GM21526 (cell line): Measurements from ENCODE around the gene OR2W3.

Source experiments
- ATAC-seq: cut with Tn5 transposase; IDR thresholded peaks from one replicate; pipeline ENCODE4 v1.9.1; 2021; ENCODE audit warnings: moderate library complexity; ENCODE audit not compliant: unreplicated experiment, low FRiP score

OR2W3 gene

DNA sequence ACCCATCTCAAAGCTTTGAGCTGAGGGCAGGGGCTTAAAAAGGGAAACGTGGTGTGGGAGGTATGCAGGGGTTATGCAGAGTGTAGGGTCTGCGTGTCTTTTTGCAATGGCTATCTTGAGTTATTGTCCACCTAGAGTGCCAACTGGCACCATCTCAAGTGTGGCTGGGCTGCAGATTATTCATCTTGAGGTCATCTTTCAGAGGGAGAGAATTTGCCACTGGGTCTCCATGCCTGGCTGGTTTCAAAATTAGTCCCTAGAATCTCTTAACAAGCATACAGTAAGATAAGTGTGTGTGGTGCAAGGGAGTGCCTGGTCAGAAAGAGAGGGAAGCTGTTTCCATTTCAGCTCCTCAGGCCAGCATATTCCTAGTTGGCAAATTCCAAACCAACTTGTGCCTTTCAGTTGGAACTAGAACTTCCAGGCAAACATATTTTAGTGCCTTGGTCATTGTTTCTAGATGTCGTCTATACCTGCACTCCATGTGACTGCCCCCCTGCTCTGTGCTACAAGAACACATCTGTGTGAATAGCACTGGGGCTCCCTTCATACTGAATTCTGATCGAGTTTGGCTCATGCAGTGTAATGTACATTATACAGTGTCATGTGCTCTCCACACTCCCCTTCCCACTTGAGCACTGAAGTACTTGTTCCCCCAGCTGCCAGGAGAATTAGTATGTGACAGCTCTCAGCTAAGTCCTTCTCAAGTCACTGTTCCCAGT, 19.7 kb downstream of the OR2W3 start:
- no peak for ATAC-seq

- no peak for ATAC-seq
Measured at GRCh38 chr1:247919952-247920351, 24.6 kb downstream of the OR2W3 start, which contains the start of gene OR2T8. Gene OR2T8 (plus strand): TSS chr1:247920252. CDS start chr1:247921018, 766 bp downstream.

DNA sequence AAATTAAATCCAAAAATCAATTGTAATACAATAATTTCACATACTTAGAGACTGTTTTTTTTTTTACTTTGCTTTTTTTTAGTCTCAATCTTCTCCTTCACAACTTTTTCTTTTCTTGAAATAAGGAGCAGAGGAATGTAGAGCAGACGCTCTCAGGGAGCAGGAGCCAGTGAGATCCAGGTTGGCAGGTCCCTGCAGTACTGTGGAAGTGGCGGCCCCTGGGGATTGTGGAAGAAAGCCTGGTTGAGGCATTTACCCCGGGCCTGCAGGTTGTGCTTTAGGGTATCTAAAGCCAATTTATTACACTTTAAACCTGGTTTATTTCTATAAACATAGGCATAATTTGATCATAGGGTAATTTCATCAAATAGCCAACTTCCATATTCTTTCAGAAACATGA, 28.6 kb downstream of the OR2W3 start:
- ATAC-seq: no peak

GRCh38 chr1:247924868-247925267, 29.5 kb downstream of the OR2W3 start, which contains the start of gene OR2AJ1:
Gene OR2AJ1 (plus strand): TSS chr1:247924889. CDS start chr1:247933769, 8,880 bp downstream.
- ATAC-seq: no peak

- ATAC-seq: no peak
Measured at GRCh38 chr1:247933989-247934388, 38.6 kb downstream of the OR2W3 start.

DNA sequence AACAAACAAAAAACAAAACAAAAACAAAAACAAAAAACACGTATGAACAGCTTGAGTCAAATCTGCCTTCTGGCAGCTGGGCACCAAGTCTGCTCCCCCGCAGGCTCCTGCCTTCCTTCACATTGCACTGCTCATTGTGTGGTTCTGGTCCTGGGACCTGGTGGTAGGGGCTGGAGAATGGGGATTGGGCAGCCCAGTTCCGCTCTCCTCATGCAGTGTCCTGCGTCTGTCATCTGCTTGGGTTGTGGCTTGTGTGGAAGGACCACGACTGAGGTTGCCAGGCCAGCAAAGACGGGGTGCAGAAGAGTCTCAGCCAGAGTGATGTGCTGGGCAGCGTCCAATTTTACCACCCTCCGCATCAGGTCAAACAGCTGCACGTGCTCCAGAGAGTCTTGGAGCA, 40.4 kb downstream of the OR2W3 start:
- ATAC-seq: no peak

DNA sequence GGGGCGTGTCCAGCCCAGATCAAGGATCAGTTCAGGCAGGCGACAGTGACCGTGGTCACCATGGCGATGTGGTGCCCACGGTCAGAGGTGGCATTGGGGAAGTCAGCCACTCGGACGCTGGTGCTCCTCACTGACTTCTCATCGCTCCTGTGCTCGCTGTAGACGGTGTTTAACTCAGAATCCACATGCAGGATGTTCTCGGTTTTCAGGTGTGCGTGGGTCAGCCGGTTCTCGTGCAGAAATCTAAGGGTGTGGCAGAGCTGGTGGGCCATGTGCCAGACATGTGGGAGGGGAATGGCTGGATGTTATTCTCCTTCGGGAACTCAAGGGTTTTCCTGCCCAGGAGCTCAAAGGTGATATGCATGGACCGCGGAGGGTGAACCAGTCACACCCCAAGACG, 41.0 kb downstream of the OR2W3 start:
- no peak for ATAC-seq

- peak; percentile 100 for ATAC-seq
Measured at GRCh38 chr1:247936965-247937734, 41.8 kb downstream of the OR2W3 start.

- ATAC-seq: no peak
Measured at GRCh38 chr1:247942624-247943023, 47.2 kb downstream of the OR2W3 start.
